DMS 273 treated with DMSO at 0.1 percent for 48 hours (cell line): ENCODE results near the gene DEFB132.

Experiments
- DNase-seq: peaks from one replicate; lab custom pipeline; 2025; lab: John Stamatoyannopoulos, UW

DEFB132 gene

DNA sequence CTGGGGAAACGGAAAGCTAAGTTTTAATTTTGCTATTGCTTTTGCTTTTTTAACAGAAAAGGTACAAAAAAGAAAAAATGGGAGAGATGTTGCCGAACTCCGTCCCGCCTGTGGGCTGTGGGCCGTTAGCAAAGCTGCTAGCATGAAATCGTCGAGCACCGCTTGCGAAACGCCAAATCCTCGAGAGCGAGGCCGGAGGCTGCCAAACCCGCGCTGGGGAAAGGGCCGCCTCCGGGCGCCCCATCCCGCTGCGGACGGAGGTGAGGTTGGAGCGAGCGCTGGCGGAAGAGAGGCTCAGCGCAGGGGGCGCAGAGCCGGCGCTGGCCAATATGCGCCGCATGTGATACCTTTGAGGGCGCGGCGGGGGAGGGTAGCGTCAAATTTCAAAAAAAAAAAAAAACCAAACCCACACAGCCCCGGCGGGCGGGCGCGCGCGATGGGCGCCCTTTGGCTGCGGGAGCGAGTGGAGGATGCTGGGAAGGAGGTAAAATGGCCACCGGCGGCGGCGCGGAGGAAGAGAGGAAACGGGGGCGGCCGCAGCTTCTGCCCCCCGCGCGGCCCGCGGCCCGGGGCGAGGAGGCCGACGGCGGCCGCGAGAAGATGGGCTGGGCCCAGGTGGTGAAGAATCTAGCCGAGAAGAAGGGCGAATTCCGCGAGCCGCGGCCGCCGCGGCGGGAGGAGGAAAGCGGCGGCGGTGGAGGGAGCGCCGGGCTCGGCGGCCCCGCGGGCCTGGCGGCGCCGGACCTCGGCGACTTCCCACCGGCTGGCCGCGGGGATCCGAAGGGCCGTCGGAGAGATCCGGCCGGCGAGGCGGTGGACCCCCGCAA lies 39.8 kb downstream of the DEFB132 start, which contains the start of gene ZCCHC3:
Gene ZCCHC3 (plus strand): TSS at position 473 of the 827 bp plus-strand sequence. CDS start 17 bp downstream, at position 490.
- DNase-seq, result peak; percentile 79

DNA sequence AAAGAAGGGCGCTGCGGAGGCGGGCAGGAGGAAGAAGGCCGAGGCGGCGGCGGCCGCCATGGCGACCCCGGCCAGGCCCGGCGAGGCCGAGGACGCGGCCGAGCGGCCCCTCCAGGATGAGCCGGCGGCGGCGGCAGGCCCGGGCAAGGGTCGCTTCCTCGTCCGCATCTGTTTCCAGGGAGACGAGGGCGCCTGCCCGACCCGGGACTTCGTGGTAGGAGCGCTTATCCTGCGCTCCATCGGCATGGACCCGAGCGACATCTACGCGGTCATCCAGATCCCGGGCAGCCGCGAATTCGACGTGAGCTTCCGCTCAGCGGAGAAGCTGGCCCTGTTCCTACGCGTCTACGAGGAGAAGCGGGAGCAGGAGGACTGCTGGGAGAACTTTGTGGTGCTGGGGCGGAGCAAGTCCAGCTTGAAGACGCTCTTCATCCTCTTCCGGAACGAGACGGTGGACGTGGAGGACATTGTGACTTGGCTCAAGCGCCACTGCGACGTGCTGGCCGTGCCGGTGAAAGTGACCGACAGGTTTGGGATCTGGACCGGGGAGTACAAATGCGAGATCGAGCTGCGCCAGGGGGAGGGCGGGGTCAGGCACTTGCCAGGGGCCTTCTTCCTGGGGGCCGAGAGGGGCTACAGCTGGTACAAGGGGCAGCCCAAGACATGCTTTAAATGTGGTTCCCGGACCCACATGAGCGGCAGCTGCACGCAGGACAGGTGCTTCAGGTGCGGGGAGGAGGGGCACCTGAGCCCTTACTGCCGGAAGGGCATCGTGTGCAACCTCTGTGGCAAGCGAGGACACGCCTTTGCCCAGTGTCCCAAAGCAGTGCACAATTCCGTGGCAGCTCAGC lies 40.6 kb downstream of the DEFB132 start:
- peak; percentile 11 for DNase-seq

DNA sequence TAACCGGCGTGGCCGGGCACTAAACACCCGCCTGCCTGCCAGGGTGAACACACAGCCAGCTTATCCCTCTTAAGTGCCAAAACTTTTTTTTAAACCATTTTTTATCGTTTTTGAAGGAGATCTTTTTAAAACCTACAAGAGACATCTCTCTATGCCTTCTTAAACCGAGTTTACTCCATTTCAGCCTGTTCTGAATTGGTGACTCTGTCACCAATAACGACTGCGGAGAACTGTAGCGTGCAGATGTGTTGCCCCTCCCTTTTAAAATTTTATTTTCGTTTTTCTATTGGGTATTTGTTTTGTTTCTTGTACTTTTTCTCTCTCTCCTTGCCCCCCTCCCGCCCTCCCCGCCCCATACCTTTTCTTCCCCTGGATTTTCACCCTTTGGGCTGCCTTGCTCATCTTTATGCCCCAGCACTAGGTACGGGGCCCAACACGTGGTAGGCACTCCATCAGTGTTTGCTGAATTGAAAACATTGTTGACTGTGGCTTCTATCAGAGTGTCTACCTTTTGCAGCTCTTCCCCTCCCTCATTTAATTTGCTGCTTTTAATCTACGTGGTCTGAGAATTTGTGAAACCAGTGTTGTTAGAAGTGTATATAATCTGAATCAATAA lies 41.4 kb downstream of the DEFB132 start:
- DNase-seq, result no peak

DNA sequence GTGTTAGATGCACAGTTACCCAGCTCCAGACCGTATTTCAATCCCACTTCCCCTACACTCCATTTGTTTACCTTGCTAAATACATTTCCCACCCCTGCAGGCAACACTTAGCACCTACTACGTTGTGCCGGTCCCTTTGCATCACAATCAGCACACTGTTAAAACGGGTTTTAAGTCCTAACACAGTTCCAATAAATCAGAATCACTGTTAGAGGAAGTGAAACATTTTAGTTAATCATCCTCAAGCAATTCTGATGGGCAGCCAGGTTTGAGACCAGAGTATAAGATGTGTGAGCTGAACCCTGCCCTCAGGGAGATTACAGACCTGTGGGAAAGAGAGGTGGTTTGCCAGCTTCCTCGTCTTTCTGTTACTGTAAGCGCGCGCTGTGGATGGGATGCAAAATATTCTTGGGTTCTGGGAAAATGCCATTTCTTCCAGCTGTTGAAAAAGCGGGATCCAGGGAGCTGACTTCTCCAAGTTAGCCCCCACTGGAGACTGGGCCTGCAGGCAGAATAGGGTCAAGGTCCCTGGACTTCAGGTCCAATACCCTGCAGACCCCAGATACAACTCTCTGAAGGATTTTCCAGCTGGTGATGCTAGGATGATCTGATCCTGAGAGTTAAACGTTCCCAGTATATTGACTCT lies 42.9 kb downstream of the DEFB132 start:
- DNase-seq, result no peak

DNA sequence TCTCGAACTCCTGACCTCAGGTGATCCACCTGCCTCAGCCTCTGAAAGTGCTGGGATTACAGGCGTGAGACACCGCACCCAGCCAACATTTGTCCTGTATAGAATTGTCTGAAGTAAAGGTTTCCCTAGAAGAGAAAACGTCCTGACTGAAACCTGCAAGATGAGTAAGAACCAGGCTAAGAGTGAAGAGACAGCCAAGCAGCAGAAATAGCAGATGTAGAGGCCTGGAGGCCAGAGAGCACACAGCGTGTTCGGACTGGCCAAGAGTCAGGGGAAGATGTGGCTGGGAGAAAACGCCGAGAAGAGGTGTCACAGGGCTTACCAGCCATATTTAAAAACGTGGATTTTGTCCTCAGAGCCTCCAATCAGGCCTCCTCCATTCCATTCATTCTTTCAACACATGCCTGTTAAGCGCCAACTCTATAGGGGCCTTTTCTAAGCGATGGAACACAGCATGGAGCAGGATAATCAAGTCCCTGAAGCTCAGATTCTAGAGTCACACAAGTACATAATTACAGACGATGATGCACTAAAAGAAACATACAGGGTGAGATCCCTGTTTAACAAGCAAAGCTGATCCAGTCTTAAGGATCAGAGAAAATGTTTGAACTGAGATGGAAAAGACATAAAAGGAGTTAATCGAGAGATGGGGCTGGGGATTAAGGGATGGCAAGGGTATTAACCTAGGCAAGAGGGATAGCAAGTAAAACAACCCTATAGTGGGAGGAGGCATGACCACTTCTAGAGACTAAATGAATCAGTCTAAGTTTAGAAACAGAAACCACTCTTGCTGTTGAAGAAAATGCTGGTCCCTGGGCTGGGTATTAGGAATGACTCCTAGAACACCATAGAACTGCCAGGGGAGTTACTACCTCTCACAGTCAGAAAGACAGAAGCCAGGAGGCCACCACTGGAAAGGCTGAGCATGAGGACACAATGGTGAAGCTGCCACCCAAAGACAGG lies 44.6 kb downstream of the DEFB132 start:
- DNase-seq, result no peak

DNA sequence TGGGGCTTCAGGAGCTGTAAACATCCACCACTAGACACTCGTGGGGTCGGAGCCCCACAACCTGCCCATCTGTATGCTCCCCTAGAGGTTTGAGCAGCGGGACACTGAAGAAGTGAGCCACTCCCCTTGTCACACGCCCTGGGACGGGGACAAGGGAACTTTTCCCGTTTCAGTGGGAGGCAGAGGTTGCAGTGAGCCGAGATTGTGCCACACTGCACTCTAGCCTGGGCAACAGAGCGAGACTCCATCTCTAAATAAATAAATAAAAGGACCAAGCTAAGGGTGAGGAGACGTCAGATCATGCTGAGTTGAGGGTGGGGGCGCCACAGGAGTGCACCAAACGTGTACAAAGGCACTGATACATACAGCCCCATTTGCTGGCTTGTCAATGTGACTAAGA lies 48.2 kb downstream of the DEFB132 start:
- DNase-seq, result no peak

DNA sequence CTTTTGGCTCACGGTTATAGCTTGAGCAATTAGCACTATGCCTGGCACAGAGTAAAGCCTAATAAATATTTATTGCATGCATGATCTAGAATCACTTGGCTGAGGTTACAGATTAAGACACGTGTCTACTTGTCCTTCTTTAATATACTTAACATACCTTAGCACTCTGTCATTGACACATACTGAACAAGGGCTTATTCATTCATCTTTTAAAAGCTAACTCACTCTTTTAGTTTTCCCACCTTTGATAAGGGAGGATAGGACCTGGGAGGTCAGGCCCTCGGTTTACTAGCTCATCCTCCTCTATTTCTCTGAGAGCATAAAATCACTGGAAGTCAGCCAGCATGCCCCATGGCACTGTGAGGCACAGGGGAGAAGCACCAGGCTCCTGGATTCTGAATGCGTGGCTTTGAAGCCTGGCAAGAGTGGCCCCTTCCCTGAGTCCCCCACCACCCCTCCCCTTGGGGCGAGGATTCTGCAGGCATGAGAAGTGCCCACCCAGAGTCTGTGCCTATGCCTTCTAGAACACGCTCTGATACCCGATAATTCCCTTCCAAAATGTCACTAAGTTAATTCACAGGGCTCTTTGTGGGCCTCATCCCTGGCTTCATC lies 51.0 kb downstream of the DEFB132 start:
- DNase-seq, result no peak

DNA sequence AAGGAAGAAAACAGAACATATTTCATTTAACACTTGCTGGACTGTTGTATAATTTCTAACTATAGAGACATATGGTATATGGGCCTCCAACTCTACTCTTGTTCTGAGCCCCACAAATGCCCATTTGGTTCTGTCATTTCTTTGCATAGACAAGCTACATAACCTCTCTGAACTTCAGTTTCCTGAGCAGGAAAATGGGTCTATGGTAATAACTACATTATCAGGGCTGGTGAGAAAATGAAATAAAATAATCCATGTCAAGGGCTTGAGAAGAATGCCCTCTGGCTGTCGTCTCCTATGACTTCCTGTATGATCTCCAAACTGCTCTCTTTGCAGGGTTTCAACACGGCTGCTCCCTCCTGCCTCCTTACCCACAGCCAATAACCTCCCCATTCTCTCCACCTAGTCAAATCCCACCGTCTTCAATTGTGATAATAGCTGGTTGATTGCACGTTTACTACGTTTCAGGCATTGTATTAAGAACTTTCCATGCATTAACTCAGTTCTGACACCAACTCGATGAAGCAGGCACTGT lies 51.8 kb downstream of the DEFB132 start:
- DNase-seq, result no peak

DNA sequence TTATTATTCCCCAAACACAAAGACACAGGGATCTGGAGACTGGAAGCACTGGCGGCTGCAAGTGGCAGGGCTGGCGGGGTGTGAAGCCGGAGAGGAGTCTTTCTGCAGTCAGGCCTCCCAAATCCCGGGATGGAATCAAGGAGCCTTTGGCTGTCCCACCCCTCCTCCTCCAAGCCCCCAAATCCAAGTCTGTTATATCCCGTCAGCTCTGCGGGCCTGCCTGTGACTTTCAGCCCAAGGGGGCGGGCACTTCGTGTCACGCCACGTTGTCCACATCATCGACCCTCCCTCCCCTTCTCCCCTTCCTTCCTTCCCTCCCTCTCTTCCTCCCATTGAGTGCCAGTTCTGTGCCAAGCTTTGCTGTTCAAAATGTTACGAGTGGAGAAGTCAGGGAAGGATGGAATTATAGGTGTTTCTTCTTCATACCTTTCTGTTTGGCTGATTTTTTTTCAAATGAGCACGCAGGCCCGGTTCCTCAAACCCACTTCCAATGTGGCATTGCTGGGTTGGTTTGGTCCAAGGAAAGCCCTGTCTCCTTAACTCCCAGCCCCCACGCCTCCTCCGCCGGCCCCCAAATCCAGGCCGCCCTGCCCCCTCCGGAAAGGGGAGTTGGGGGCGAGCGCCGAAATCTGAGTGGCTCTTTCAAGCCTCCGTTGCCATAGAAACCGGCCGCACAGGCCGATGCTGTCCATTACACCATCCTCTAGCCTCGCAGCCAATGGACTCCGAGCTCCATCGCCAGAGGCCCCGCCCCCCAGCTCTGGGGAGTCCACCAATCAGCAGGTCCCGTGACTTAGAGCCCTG lies 52.5 kb downstream of the DEFB132 start:
- DNase-seq, result peak; percentile 56

DNA sequence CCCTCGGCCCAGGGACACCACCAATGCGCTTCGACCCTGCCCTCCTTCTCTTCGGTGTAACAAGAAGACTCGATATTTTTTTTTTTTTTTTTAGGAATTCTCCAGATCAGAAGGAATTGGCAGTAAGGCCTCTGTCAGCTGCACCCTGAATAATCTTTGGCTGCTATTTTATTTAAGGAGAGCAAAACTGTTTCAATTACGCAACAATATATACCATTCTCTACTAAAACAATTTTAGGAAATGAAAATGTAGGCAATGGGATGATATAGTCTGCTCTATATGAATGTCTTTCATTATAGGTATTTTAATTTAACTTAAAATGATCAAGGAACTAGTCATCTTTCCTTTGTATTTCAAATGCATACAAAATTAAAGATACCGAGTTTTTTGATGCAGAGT lies 53.1 kb downstream of the DEFB132 start:
- no peak for DNase-seq
